Measurements from ENCODE around the gene IKBKG. TPM values are rescaled to one million over a fixed set of nuclear protein-coding genes. Genes with fewer than 3 reads are reported as not detected.

Gene IKBKG
- total RNA-seq, 1 donor from 2014 or later: 61.1 TPM

DNA sequence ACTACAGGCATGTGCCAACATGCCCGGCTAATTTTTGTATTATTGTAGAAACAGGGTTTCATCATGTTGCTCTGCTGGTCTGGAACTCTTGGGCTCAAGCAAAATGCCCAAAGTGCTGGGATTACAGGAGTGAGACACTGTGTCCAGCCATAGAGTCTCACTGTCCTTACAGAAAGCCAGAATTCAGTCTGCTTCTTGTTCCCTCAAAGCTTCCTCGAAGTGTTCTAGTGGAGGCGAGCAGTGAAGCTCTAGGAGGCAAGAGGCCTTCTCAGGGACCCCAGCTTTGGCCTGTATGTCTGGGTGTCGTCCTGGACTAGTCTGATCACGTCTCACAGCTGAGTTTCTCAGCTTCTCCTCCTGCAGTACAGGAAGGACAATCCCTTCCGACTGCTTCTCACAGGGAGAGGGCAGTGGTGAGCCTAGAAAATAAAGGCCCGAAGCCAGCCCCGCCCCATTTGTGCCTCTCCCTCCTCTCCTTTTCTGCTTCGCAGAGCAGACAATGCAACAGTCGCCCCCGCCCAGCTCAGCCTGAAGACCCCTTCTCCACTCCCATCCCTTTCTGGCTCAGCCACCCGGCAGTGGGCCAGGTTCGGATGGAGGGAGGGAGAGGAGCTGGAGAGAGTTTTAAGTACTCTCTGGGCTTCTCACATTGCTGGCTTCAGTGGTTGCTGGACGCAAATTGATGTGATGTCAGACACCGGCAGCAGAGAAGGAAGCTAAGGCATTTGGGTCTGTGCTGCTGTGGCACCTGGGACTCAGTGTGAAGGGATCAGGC is 20.3 kb upstream of the IKBKG start:
- H3K4me3 Mint-ChIP-seq: peak overlapping the region; percentile 68
- POLR2A ChIA-PET: interaction anchor here (0.7 to 2.3 kb wide), 17 partner anchors 11 to 556 kb away, joined by 3 to 19 read pairs (median 4); partner anchors contain the start of genes ATP6AP1, EMD, FAM3A and FLNA
- TF ChIP-seq, protein P1, sequence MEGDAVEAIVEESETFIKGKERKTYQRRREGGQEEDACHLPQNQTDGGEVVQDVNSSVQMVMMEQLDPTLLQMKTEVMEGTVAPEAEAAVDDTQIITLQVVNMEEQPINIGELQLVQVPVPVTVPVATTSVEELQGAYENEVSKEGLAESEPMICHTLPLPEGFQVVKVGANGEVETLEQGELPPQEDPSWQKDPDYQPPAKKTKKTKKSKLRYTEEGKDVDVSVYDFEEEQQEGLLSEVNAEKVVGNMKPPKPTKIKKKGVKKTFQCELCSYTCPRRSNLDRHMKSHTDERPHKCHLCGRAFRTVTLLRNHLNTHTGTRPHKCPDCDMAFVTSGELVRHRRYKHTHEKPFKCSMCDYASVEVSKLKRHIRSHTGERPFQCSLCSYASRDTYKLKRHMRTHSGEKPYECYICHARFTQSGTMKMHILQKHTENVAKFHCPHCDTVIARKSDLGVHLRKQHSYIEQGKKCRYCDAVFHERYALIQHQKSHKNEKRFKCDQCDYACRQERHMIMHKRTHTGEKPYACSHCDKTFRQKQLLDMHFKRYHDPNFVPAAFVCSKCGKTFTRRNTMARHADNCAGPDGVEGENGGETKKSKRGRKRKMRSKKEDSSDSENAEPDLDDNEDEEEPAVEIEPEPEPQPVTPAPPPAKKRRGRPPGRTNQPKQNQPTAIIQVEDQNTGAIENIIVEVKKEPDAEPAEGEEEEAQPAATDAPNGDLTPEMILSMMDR (IDR thresholded peaks at IDR 0.05): no peak
- peaks cover 6% of the 10 kb centered on the region for H3K36me3 Mint-ChIP-seq (ENCODE audit: low read depth)
- no peaks in the 10 kb centered on the region for H3K27me3 Mint-ChIP-seq
- H3K9me3 Mint-ChIP-seq: no peaks in the 10 kb centered on the region
- DNase-seq (peak; percentile 44), ATAC-seq (ENCODE audit: low read depth) (peak; percentile 90)
- peaks cover 14% of the 10 kb centered on the region for H3K4me1 Mint-ChIP-seq
- intact Hi-C loops (cut with micrococcal nuclease): loop anchor here (1.0 kb wide), 1 partner anchor 48 kb away; the partner anchor contains the start of gene LAGE3
- CTCF ChIA-PET: interaction anchor here (0.6 to 1.5 kb wide), 8 partner anchors 8 to 398 kb away, joined by 3 to 10 read pairs (median 4); no protein-coding TSS in a partner anchor
- H3K27ac Mint-ChIP-seq: peak overlapping the region; percentile 76

DNA sequence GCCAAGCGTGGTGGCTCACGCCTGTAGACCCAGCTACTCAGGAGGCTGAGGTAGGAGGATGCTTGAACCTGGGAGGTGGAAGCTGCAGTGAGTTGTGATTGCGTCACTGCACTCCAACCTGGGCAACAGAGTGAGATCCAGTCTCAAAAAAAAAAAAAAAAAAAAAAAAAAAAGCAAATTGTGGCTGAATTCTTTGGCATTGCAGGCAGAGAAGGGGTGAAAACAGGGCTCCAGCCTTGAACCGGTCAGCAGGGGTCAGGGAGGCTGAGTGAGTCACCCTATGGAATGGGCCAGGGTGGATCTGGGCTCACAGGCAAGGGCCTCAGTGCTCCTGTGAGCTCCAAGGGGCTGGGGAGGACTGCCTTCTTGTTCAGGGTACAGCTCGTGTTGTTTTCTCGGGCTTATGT is 18.2 kb upstream of the IKBKG start:
- Mint-ChIP-seq H3K4me1 (peaks cover 14% of the 10 kb centered on the region), H3K36me3 (ENCODE audit: low read depth) (peaks cover 19% of the 10 kb centered on the region), H3K27me3 (no peaks in the 10 kb centered on the region), H3K4me3 (no peak overlapping the region), H3K9me3 (no peaks in the 10 kb centered on the region), H3K27ac (no peak overlapping the region)
- CTCF ChIA-PET: no interaction called here
- DNase-seq (no peak), ATAC-seq (ENCODE audit: low read depth) (no peak)
- TF ChIP-seq, protein P1 (IDR thresholded peaks at IDR 0.05): no peak
- POLR2A ChIA-PET: no interaction called here
- intact Hi-C loops (cut with micrococcal nuclease): no loop called here

DNA sequence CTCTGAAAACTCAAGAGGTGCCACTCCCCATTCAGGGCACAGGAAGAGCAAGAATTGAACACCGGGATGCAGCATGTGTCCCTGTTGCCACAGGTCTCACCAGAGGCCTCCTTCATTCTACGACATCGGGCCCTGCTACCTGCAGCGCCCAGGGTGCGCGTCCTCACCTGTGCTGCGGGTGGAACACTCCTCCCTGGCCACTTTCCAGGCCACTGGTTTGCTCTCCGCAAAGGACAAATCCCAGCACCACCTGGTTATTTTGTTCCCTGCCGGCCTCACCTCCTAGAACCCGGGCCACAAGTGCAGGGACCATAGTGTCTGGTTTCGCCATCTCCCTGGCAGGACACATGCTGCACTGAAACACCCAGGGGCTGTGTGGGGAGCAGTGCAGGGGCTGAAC is 17.1 kb upstream of the IKBKG start:
- ATAC-seq (ENCODE audit: low read depth) (no peak), DNase-seq (no peak)
- POLR2A ChIA-PET: no interaction called here
- Mint-ChIP-seq H3K4me3 (no peak overlapping the region), H3K27me3 (no peaks in the 10 kb centered on the region), H3K9me3 (no peaks in the 10 kb centered on the region), H3K4me1 (peaks cover 17% of the 10 kb centered on the region), H3K36me3 (ENCODE audit: low read depth) (peaks cover 27% of the 10 kb centered on the region), H3K27ac (no peak overlapping the region)
- TF ChIP-seq, protein P1 (IDR thresholded peaks at IDR 0.05): no peak
- CTCF ChIA-PET: no interaction called here
- intact Hi-C loops (cut with micrococcal nuclease): loop anchor here (5.0 kb wide), 1 partner anchor 133 kb away; the partner anchor contains the start of gene RPL10

DNA sequence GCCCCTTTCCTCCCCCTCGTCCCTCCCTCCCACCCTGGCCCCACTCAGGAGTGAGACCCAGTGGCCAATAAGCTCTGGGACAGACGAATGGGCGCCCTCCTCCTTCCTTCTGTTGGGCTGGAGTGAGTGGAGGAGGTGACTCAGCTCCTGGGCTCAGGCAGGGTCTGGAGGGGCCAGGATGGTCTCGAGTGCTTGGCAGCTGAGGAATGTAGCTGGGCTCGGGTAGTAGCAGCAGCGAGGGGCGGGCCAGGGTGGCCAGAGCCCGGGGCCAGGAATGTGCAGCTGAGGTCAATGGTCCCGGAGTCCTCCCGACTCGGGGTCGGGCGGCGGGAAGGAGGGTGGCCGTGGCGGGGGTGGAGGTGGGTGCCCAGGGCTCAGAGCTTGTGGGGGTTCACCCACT is 15.8 kb upstream of the IKBKG start:
- peaks cover 14% of the 10 kb centered on the region for H3K4me1 Mint-ChIP-seq
- H3K4me3 Mint-ChIP-seq: no peak overlapping the region
- ChIA-PET CTCF (interaction anchor here (1.1 kb wide), 1 partner anchor 158 kb away, joined by 5 read pairs; no protein-coding TSS in a partner anchor), POLR2A (interaction anchor here (0.8 to 1.3 kb wide), 3 partner anchors 41 to 162 kb away, joined by 4 to 6 read pairs (median 4); partner anchors contain the start of gene SLC10A3)
- no peak overlapping the region for H3K27ac Mint-ChIP-seq
- TF ChIP-seq, protein P1 (IDR thresholded peaks at IDR 0.05): no peak
- peaks cover 34% of the 10 kb centered on the region for H3K36me3 Mint-ChIP-seq (ENCODE audit: low read depth)
- no peak for DNase-seq
- no peaks in the 10 kb centered on the region for H3K27me3 Mint-ChIP-seq
- ATAC-seq (ENCODE audit: low read depth): no peak
- intact Hi-C loops (cut with micrococcal nuclease): loop anchor here (5.0 kb wide), 1 partner anchor 134 kb away; the partner anchor contains the start of gene RPL10
- no peaks in the 10 kb centered on the region for H3K9me3 Mint-ChIP-seq

DNA sequence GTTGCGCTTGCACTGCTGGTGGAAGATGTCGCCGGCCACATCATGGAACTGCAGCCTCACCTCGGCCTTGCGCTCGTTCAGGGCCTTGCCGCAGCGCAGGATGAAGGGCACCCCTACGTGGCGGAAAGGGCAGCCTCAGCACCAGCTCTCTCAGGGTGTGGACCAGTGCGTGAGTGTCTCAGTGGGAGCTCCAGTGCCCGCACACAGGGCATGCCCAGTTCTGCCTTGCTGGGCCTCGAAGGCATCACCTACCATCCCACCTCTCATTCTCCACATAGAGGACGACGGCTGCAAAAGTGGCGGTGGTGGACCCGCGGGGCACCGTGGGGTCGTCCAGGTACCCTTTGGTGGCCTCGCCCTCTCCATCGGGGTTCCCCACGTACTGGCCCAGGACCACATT is 14.7 kb upstream of the IKBKG start:
- ChIA-PET POLR2A (interaction anchor here (1.0 to 1.4 kb wide), 4 partner anchors 42 to 865 kb away, joined by 3 to 4 read pairs (median 4); partner anchors contain the start of gene SLC10A3), CTCF (interaction anchor here (1.1 kb wide), 1 partner anchor 159 kb away, joined by 5 read pairs; no protein-coding TSS in a partner anchor)
- H3K4me1 Mint-ChIP-seq: peaks cover 4% of the 10 kb centered on the region
- no peak overlapping the region for H3K4me3 Mint-ChIP-seq
- TF ChIP-seq, protein P1 (IDR thresholded peaks at IDR 0.05): no peak
- no peaks in the 10 kb centered on the region for H3K9me3 Mint-ChIP-seq
- H3K27ac Mint-ChIP-seq: no peak overlapping the region
- ATAC-seq (ENCODE audit: low read depth) (no peak), DNase-seq (no peak)
- intact Hi-C loops (cut with micrococcal nuclease): loop anchor here (5.0 kb wide), 1 partner anchor 135 kb away; the partner anchor contains the start of gene RPL10
- no peaks in the 10 kb centered on the region for H3K27me3 Mint-ChIP-seq
- H3K36me3 Mint-ChIP-seq (ENCODE audit: low read depth): peaks cover 36% of the 10 kb centered on the region
